Measurements from ENCODE around the gene FBXO42. TPM values are rescaled to one million over a fixed set of nuclear protein-coding genes. Genes with fewer than 3 reads are reported as not detected.

The FBXO42 gene
- total and polyA plus RNA-seq, 2 of the 8 experiments (the other 6 are each of a cell fraction or from before 2014, with no cell fraction given): 15.1 to 17.0 TPM

DNA sequence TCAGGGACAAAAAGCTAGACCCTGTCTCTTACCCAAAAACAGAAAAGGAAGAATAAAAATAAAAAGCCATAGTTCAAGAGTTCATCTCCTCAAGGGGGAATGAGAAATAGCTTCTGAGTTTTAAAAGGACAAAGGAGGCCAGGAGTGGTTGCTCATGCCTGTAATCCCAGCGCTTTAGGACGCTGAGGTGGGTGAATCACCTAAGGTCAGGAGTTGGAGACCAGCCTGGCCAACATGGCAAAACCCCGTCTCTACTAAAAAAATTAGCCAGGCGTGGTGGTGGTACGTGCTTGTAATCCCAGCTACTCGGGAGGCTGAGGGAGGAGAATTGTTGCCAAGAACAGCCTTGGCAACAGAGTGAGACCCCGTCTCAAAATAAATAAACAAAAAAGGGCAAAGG is 76.7 kb downstream of the FBXO42 start:
- H4K20me1 ChIP-seq (replicated peaks in 1 of 2; ENCODE audit: control insufficient read depth in 1 of 2, insufficient read depth in 2 of 2, low read length in 2 of 2): peaks cover 3 to 6% of the 10 kb centered on the region in 2 experiments

More for the DNA sequence above, 76.7 kb downstream of the FBXO42 start:
- 94% methylated on average over 7 of the region's 7 CpGs; no CpG with 5 or more reads in 1 of the 2 experiments for WGBS, 2 experiments (ENCODE audit: extremely low coverage in 1 of 2, insufficient coverage in 1 of 2, insufficient read length in 1 of 2, insufficient replicate concordance in 2 of 2, low coverage in 1 of 2, low lambda C conversion rate in 2 of 2, missing lambda C conversion rate in 1 of 2)
- no peak overlapping the region for H2BK120ac ChIP-seq (replicated peaks; ENCODE audit: low read depth, low read length)
- no peak overlapping the region for H2BK15ac ChIP-seq (ENCODE audit: low read length)
- ChIA-PET CTCF (ENCODE audit: partially characterized antibody) (interaction anchor here (1.0 kb wide), 1 partner anchor 9 kb away, joined by 3 read pairs; no protein-coding TSS in a partner anchor), POLR2A (ENCODE audit: partially characterized antibody) (interaction anchor here (1.3 kb wide), 1 partner anchor 15 kb away, joined by 3 read pairs; no protein-coding TSS in a partner anchor)
- no peak overlapping the region for H2BK12ac ChIP-seq (ENCODE audit: low read depth, low read length)
- H3K14ac ChIP-seq (ENCODE audit: insufficient read length): no peak overlapping the region
- DNase-seq (ENCODE audit: low read depth in 1 of 2, low spot score in 2 of 2) (no peak), FAIRE-seq (no peak)
- TF ChIP-seq CBX8 (IDR thresholded peaks at IDR 0.05; ENCODE audit: borderline replicate concordance, low read depth, low read length) (no peak), TCF12 (IDR thresholded peaks at IDR 0.05; ENCODE audit: low read depth, low read length) (no peak), ATF3 (IDR thresholded peaks at IDR 0.05; ENCODE audit: insufficient read depth, low read depth, low read length) (no peak), YY1 (IDR thresholded peaks at IDR 0.05; ENCODE audit: low read depth, low read length) (no peak)
- H2BK5ac ChIP-seq (ENCODE audit: low read depth, low read length): no peak overlapping the region
- no peaks in the 10 kb centered on the region for H3K27me3 ChIP-seq (replicated peaks in 1 of 4; ENCODE audit: control insufficient read depth in 3 of 4, extremely low read depth in 1 of 4, insufficient read depth in 3 of 4, low read length in 3 of 4)
- no peak overlapping the region for H3K4me3 ChIP-seq (ENCODE audit: extremely low read depth in 1 of 4, insufficient read depth in 2 of 4, low read depth in 3 of 4, low read length in 4 of 4)
- no peak overlapping the region for H3K9ac ChIP-seq (replicated peaks in 1 of 4; ENCODE audit: extremely low read depth in 1 of 4, low read depth in 3 of 4, low read length in 3 of 4)
- no peak overlapping the region for H2AFZ ChIP-seq (ENCODE audit: low read length)
- no peak overlapping the region for H4K8ac ChIP-seq (ENCODE audit: extremely low read depth, insufficient read depth, low read length)
- no peak overlapping the region for H3K56ac ChIP-seq (replicated peaks; ENCODE audit: insufficient read length, low read depth, low read length)
- no peak overlapping the region for H2AK5ac ChIP-seq (ENCODE audit: low read depth, low read length)
- H3K23me2 ChIP-seq (ENCODE audit: low read depth, low read length): no peaks in the 10 kb centered on the region; the same call in 1 of the 2 replicates
- H3K23ac ChIP-seq (ENCODE audit: insufficient read length): no peak overlapping the region
- H3K79me2 ChIP-seq (ENCODE audit: control insufficient read depth in 1 of 2, insufficient read depth in 2 of 2, low read length in 2 of 2): no peaks in the 10 kb centered on the region
- H2BK20ac ChIP-seq (ENCODE audit: low read length): no peak overlapping the region
- H3K36me3 ChIP-seq (ENCODE audit: control insufficient read depth in 2 of 4, insufficient read depth in 4 of 4, low read length in 3 of 4): no peaks in the 10 kb centered on the region
- H3K18ac ChIP-seq (ENCODE audit: extremely low read depth, low read length): no peak overlapping the region
- H4K91ac ChIP-seq (replicated peaks; ENCODE audit: insufficient read length, low read length): no peak overlapping the region
- H4K5ac ChIP-seq (ENCODE audit: insufficient read length, low read depth, low read length): no peak overlapping the region
- no peaks in the 10 kb centered on the region; the same call in 1 of the 2 replicates for H3K79me1 ChIP-seq (ENCODE audit: low read depth, low read length)
- no peaks in the 10 kb centered on the region for H3K9me3 ChIP-seq (ENCODE audit: insufficient read depth in 2 of 2, low read depth in 1 of 2, low read length in 1 of 2)
- no peak overlapping the region for H3K27ac ChIP-seq (ENCODE audit: low read depth, low read length)
- no peak overlapping the region for H3K4me2 ChIP-seq (ENCODE audit: insufficient read depth in 1 of 2, low read depth in 2 of 2, low read length in 2 of 2)
- no peaks in the 10 kb centered on the region for H3K4me1 ChIP-seq (replicated peaks in 1 of 4; ENCODE audit: control insufficient read depth in 3 of 4, insufficient read depth in 4 of 4, low read length in 3 of 4)
- no peak overlapping the region for H3K4ac ChIP-seq (replicated peaks; ENCODE audit: insufficient read length, low read depth, low read length)
